ENCODE results near the gene CTCFL. TPM values are rescaled to one million over a fixed set of nuclear protein-coding genes. Genes with fewer than 3 reads are reported as not detected.

Gene CTCFL
- total and polyA plus RNA-seq, 2 of the 8 experiments (the other 6 are each of a cell fraction or from before 2014, with no cell fraction given): 0.30 to 0.80 TPM

- H4K8ac ChIP-seq (ENCODE audit: extremely low read depth, insufficient read depth, low read length): no peak overlapping the region
- H3K4me3 ChIP-seq (ENCODE audit: extremely low read depth in 1 of 4, insufficient read depth in 2 of 4, low read depth in 3 of 4, low read length in 4 of 4): no peak overlapping the region
- peak overlapping the region; percentile 46; the same call in 1 of the 2 replicates for H2BK15ac ChIP-seq (ENCODE audit: low read length)
- no peaks in the 10 kb centered on the region for H3K9me3 ChIP-seq (ENCODE audit: insufficient read depth in 2 of 2, low read depth in 1 of 2, low read length in 1 of 2)
- TF ChIP-seq BRCA1 (IDR thresholded peaks at IDR 0.05; ENCODE audit: low read depth, low read length): no peak
- no peak for TF ChIP-seq NRF1 (IDR thresholded peaks at IDR 0.05; ENCODE audit: low read depth, low read length)
- TF ChIP-seq RNF2 (IDR thresholded peaks at IDR 0.05; ENCODE audit: borderline replicate concordance, low read depth, low read length, missing control alignments, poor library complexity, severe bottlenecking): no peak
- TF ChIP-seq ZNF274 (IDR thresholded peaks at IDR 0.05; ENCODE audit: borderline replicate concordance, extremely low read depth, low read length): no peak
- TF ChIP-seq CTCF (IDR thresholded peaks at IDR 0.05; ENCODE audit: control extremely low read depth in 1 of 3, insufficient read depth in 1 of 3, low read depth in 1 of 3, low read length in 3 of 3): no peak
- no peak for TF ChIP-seq SIX5 (IDR thresholded peaks at IDR 0.05; ENCODE audit: low read depth, low read length)
- no peak for TF ChIP-seq YY1 (IDR thresholded peaks at IDR 0.05; ENCODE audit: low read depth, low read length)
- no peak for TF ChIP-seq RAD21 (IDR thresholded peaks at IDR 0.05 in 1 of 2, conservative IDR thresholded peaks at IDR 0.05 in 1 of 2; ENCODE audit: low read depth in 2 of 2, low read length in 2 of 2)
- no peak overlapping the region for H3K4ac ChIP-seq (replicated peaks; ENCODE audit: insufficient read length, low read depth, low read length)
- ChIA-PET CTCF (ENCODE audit: partially characterized antibody) (interaction anchor here (1.1 to 5.3 kb wide), 9 partner anchors 9 to 85 kb away, joined by 3 to 23 read pairs (median 5); no protein-coding TSS in a partner anchor), POLR2A (ENCODE audit: partially characterized antibody) (interaction anchor here (0.6 to 2.1 kb wide), 3 partner anchors 8 to 75 kb away, joined by 3 to 7 read pairs (median 4); no protein-coding TSS in a partner anchor)
- H4K5ac ChIP-seq (ENCODE audit: insufficient read length, low read depth, low read length): no peak overlapping the region
- DNase-seq (ENCODE audit: low read depth in 1 of 2, low spot score in 2 of 2): no peak
- peak overlapping the region; percentile 21; the same call in 1 of the 2 replicates for H2BK20ac ChIP-seq (ENCODE audit: low read length)
- 95% methylated on average over 2 of the region's 2 CpGs; no CpG with 5 or more reads in 1 of the 2 experiments for WGBS, 2 experiments (ENCODE audit: extremely low coverage in 1 of 2, insufficient coverage in 1 of 2, insufficient read length in 1 of 2, insufficient replicate concordance in 2 of 2, low coverage in 1 of 2, low lambda C conversion rate in 2 of 2, missing lambda C conversion rate in 1 of 2)
- no peak overlapping the region for H3K23ac ChIP-seq (ENCODE audit: insufficient read length)
- H3K18ac ChIP-seq (ENCODE audit: extremely low read depth, low read length): no peak overlapping the region
- no peak overlapping the region for H2BK120ac ChIP-seq (replicated peaks; ENCODE audit: low read depth, low read length)
- no peaks in the 10 kb centered on the region; a peak in 1 of 7 replicates for H3K27me3 ChIP-seq (replicated peaks in 1 of 4; ENCODE audit: control insufficient read depth in 3 of 4, extremely low read depth in 1 of 4, insufficient read depth in 3 of 4, low read length in 3 of 4)
- no peaks in the 10 kb centered on the region for H4K20me1 ChIP-seq (replicated peaks in 1 of 2; ENCODE audit: control insufficient read depth in 1 of 2, insufficient read depth in 2 of 2, low read length in 2 of 2)
- H3K4me2 ChIP-seq (ENCODE audit: insufficient read depth in 1 of 2, low read depth in 2 of 2, low read length in 2 of 2): no peak overlapping the region
- H3K27ac ChIP-seq (ENCODE audit: low read depth, low read length): no peak overlapping the region
- H2BK5ac ChIP-seq (ENCODE audit: low read depth, low read length): no peak overlapping the region
- no peak overlapping the region for H3K56ac ChIP-seq (replicated peaks; ENCODE audit: insufficient read length, low read depth, low read length)
- H3K4me1 ChIP-seq (replicated peaks in 1 of 4; ENCODE audit: control insufficient read depth in 3 of 4, insufficient read depth in 4 of 4, low read length in 3 of 4): peaks cover 0 to 25% (median 18%) of the 10 kb centered on the region in 4 experiments; a peak in 6 of 7 replicates
- no peak overlapping the region for H3K14ac ChIP-seq (ENCODE audit: insufficient read length)
- H2BK12ac ChIP-seq (ENCODE audit: low read depth, low read length): peak overlapping the region; percentile 46; the same call in 1 of the 2 replicates
- H3K23me2 ChIP-seq (ENCODE audit: low read depth, low read length): no peaks in the 10 kb centered on the region
- no peak overlapping the region for H4K91ac ChIP-seq (replicated peaks; ENCODE audit: insufficient read length, low read length)
- H3K36me3 ChIP-seq (ENCODE audit: control insufficient read depth in 2 of 4, insufficient read depth in 4 of 4, low read length in 3 of 4): no peaks in the 10 kb centered on the region
- FAIRE-seq: no peak
- H3K79me2 ChIP-seq (ENCODE audit: control insufficient read depth in 1 of 2, insufficient read depth in 2 of 2, low read length in 2 of 2): no peaks in the 10 kb centered on the region
- no peak overlapping the region for H2AFZ ChIP-seq (ENCODE audit: low read length)
- H3K79me1 ChIP-seq (ENCODE audit: low read depth, low read length): no peaks in the 10 kb centered on the region
- no peak overlapping the region for H2AK5ac ChIP-seq (ENCODE audit: low read depth, low read length)
- H3K9ac ChIP-seq (replicated peaks in 1 of 4; ENCODE audit: extremely low read depth in 1 of 4, low read depth in 3 of 4, low read length in 3 of 4): no peak overlapping the region
These were observed 50.7 kb downstream of the CTCFL start for GRCh38 chr20:57474205-57474604.

All from H1 (cell line).